Effector CD8-positive, alpha-beta T cell (primary cell): ENCODE data around the gene PYGL.
"Not testable (repeated sequence)": the region's sequence is repeated elsewhere in the genome, so short reads cannot be mapped to it uniquely, and the experiment has no call there.

Source experiments
- DNase-seq: peaks from one replicate; lab custom pipeline; 2025; lab: John Stamatoyannopoulos, UW

PYGL gene

DNA sequence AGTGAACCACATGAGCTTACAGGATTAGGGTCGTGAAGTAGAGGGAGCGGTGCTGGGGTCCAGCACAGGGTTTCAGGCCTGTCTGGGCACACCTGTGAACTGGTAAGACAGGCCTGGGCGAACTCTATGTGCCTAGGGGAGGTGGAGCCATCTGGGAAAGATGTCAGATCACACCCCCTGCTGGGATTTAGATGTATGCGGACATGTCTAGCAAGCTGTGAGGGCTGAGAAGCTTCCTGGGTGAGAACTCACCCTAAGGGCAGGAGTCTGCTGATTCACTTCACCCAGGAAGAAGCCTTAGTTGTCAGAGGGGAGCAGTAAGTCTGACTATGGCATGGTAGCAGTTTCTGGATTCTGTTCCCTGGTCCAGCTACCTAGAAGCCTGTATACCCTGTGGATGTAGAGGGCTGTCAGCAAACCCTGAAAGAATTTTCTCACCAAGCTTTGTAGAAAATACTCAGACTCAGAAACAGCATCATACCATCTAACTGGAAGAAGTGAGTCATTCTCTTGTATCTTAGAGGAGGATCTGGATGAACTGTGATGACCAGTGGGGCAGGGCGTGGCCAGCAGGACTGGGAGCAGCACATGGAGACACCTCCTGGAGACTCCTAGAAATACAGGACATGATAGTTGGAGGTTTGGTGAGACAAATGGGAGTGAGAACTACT, 11.2 kb upstream of the PYGL start:
- DNase-seq, result no peak

GRCh38 chr14:50954811-50955372, 10.6 kb upstream of the PYGL start:
- DNase-seq, result no peak

DNA sequence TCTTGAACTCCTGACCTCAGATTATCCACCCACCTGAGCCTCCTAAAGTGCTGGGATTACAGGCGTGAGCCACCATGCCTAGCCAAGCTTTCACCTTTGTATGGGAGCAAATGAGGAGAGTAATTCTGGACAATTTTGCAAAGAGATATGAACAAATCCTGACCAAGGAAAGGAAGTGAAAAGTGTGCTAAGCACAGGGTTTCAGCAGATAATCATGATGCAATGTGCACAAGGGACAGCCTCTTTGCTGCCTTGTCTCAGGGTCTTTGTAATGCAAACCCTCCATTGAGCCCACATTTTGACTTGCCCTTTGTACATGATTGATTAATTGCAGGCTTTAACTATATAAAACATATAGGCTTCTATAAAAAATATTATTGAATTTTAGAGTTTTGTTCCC, 9.2 kb upstream of the PYGL start:
- DNase-seq, result no peak

- no peak for DNase-seq
Observed at GRCh38 chr14:50951032-50951431, 6.7 kb upstream of the PYGL start.

DNA sequence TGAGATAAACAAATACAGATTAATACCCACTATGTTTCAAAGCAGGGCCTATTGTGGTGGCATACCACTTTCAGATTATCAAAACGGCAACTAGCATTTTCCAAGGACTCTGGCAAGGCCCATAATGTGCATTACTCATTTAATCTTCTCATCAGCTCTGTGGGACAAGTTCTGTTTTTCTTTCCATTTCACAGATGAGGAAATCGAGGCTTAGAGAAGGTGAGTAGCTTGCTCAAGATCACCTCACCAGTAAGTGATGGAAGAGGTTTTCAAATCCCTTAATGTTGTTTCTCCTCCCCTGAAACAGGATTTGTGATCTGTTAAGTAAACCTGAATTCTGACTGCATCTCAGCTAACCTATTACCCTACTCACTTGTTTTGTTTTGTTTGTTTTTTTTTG, 3.9 kb upstream of the PYGL start:
- no peak for DNase-seq

GRCh38 chr14:50947446-50947845, 3.2 kb upstream of the PYGL start:
- DNase-seq, result no peak

GRCh38 chr14:50946234-50946935, 2.1 kb upstream of the PYGL start:
- DNase-seq, result no peak

GRCh38 chr14:50944647-50945413, 547 bp upstream of the PYGL start:
- no peak for DNase-seq

DNA sequence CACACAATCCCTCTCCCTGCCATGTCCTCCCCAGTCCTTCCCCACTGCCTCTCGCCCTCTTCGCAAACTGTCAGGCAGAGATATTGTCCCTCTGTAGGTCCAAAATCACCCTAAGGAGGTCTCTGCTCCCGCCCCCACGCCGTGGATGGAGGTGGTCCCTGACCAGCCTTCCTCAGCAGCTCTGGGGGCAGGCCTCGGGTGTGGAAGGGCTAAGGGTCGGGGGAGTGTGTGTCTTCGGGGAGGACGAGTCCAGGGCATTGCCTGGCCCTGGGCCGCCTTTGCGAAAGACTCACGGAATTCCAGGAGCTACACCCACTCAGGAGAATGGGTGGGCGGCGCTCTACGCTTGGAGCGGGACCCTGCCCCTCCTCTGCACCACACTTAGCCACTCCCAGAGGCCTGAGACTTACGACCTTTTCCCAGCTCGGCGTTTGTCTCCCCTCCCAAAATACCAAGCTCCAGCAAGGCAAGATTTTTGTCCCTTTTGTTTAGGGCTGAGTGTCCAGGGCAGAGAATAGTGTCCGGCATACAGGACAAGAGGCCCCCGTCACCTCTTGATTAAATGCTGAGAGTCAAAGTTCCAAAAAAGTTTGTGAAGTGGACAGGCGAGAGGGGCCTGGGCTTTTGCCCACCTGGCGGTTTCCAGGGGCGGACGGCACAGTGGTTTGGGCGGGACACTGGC, 881 bp downstream of the PYGL start:
- no peak for DNase-seq

- not testable (repeated sequence) for DNase-seq
Observed at GRCh38 chr14:50941638-50942037, 2.6 kb downstream of the PYGL start.

GRCh38 chr14:50941151-50941550, 3.1 kb downstream of the PYGL start:
- DNase-seq, result no peak

DNA sequence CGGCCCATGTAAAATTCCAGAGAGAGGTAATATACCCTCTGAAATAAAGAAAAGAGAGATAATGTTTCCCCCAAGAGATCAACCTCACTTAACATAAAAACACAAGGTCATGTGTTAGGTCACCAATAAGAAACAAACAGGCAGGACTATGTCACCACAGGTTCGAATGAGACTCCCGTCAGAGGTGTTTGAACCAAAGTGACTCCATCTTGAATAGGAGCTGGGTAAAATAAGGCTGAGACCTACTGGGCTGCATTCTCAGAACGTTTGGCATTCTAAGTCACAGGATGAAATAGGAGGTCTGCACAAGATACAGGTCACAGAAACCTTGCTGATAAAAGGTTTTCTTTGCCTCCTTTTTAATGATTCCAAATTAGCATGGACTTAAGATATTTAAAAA, 6.5 kb downstream of the PYGL start:
- DNase-seq, result no peak

DNA sequence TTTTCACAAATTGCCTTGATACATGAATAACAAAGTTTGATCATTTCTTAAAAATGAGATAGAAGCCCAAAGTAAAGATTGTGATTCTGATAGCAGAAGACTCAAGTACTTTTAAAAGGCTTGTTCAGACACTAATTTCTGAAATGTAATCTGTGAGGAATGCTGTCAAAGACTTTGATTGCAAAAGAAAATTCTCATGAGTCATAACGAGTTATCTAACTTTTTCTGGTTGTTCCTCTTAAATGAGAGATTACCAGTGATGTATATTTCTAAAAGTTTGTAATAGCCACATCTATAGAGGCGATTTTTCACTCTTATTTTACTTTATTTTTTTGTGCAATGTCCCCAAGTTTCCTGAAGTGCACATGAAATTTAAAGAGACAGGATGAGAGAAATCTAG, 7.0 kb downstream of the PYGL start:
- no peak for DNase-seq

- no peak for DNase-seq
Observed at GRCh38 chr14:50936882-50937281, 7.4 kb downstream of the PYGL start.

GRCh38 chr14:50936016-50936340, 8.3 kb downstream of the PYGL start:
- DNase-seq, result no peak

GRCh38 chr14:50935126-50936015, 8.9 kb downstream of the PYGL start:
- DNase-seq, result no peak

DNA sequence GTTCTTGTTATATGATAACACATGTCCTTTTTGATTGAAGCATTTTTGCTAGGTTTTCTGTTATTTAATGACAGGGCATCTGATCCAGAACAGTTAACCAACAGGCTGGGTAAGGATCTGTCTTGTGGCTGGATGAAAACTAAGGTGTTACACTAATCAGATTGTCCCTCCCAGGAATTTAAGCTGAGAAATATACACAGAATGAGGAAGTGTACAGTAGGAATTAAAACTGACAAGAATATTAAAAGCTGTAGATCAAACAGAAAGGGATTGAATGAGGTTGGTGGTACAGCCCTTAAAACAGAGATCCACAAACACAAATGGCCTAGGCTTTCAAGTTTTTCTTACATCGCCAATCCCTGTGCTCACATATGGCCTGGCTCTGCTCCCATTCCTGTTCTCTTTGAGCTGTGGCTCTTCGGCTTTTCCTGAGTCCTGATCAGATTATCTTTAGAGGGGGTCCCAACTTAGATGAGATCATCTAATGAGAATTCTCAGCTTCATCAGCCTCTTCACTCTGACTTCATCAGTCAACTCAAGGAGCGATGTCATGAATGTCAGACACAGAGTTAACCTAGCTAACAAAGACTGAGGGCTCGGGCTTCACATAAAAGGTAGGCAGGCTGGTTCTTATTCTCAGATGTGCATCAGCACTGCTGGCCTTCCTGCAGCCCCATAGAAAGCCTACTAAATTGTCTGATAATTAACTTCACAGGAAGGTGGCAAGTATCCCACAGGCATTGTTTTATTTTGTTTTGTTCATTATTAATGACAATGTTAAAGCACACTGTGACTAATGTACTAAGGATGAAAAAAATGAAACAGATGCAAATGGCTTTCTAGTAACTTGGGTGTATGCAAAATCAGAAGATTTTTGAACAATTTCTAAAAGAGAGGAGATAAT, 11.4 kb downstream of the PYGL start:
- DNase-seq, result no peak

- DNase-seq, result no peak
Observed at GRCh38 chr14:50932156-50932555, 12.1 kb downstream of the PYGL start.

DNA sequence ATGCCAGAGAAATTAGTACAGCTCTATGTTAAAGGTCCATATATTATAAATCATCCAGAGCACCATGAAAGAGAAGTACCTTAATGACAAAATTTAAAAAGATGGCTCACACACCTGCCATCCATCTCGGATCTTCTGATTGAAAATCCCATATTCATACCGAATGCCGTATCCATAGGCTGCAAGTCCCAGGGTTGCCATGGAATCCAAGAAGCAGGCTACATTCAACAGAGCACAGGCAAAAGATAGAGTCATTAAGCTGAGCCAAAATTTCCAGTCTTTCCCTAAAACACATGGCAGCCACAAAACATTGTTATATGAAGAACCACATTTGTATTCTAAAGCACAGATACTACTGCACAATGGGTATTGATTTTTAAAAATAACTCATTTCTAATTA, 12.7 kb downstream of the PYGL start:
- no peak for DNase-seq

DNA sequence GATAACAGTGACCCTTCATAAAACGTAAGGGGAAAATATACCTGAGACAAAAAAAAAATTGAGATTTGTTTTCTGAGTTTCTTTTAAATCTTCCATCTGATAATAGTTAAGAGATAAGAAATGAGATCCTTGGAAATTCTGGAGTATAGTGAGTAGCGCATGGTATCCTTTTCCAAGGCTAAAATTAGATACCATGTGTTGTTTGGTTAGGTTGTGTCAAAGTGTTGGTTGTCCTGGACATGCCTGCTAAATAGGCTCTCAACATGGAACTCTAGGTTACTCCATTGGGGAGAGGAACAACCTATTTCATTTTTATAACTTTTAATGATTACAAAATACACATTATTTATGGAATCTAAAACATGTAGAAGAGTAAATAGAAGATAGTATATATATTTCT, 14.8 kb downstream of the PYGL start:
- DNase-seq, result no peak
